H1 (cell line): ENCODE data around the gene PLXNB2. TPM values are rescaled to one million over a fixed set of nuclear protein-coding genes. Genes with fewer than 3 reads are reported as not detected.

Source experiments
- CTCF ChIA-PET: fragments of 300-600 bp; sonication (Branson Sonifier 250); formaldehyde crosslinking; loops from one replicate; lab custom pipeline; 2021; ENCODE audit not compliant: partially characterized antibody; lab: Charles Lee
- POLR2A ChIA-PET: fragments of 300-600 bp; sonication (Branson Sonifier 250); formaldehyde crosslinking; loops from one replicate; lab custom pipeline; 2021; ENCODE audit warnings: inconsistent platforms; ENCODE audit not compliant: partially characterized antibody; lab: Charles Lee
- DNase-seq, 2 experiments: peaks; one replicate each; pipeline versions ENCODE4 v3.0.0 to v3.0.0-alpha.2; 2010 to 2022; ENCODE audit warnings: low spot score in 2 of 2, low read depth in 1 of 2, mixed read lengths in 1 of 2
- FAIRE-seq: peaks from 2 replicates; lab custom pipeline; 2011; peaks lifted over from hg19 to GRCh38; lab: Jason Lieb, UNC
- H2AFZ ChIP-seq: 2 replicates; pipeline ENCODE4 v1.8.1; 2012; ENCODE audit warnings: low read length, inconsistent platforms
- H2AK5ac ChIP-seq: 2 replicates; pipeline ENCODE4 v1.6.1; 2013; ENCODE audit warnings: low read depth, low read length
- H2BK120ac ChIP-seq: replicated peaks from 2 replicates; pipeline ENCODE3; 2013; ENCODE audit warnings: low read depth, low read length, inconsistent platforms
- H2BK12ac ChIP-seq: 2 replicates; pipeline ENCODE4 v1.6.1; 2013; ENCODE audit warnings: low read depth, low read length
- H2BK15ac ChIP-seq: 2 replicates; pipeline ENCODE4 v1.6.1; 2013; ENCODE audit warnings: low read length
- H2BK20ac ChIP-seq: 2 replicates; pipeline ENCODE4 v1.6.1; 2013; ENCODE audit warnings: low read length
- H2BK5ac ChIP-seq: 2 replicates; pipeline ENCODE4 v1.6.1; 2013; ENCODE audit warnings: low read depth, low read length
- H3K14ac ChIP-seq: 2 replicates; pipeline ENCODE4 v1.6.1; 2013; ENCODE audit warnings: inconsistent platforms; ENCODE audit not compliant: insufficient read length
- H3K18ac ChIP-seq: 2 replicates; pipeline ENCODE4 v1.6.1; 2013; ENCODE audit warnings: low read length; ENCODE audit errors: extremely low read depth
- H3K23ac ChIP-seq: 2 replicates; pipeline ENCODE4 v1.6.1; 2013; ENCODE audit warnings: inconsistent platforms; ENCODE audit not compliant: insufficient read length
- H3K23me2 ChIP-seq: 2 replicates; pipeline ENCODE4 v1.6.1; 2013; ENCODE audit warnings: low read depth, low read length
- H3K27ac ChIP-seq: 2 replicates; pipeline ENCODE4 v1.6.1; 2011; ENCODE audit warnings: low read depth, low read length, inconsistent platforms
- H3K27me3 ChIP-seq, 4 experiments: replicated peaks in 1 of 4; 1 replicate in 1 of 4; 2 replicates in 3 of 4; pipeline versions ENCODE4 v1.6.1 to v1.8.1; 2011 to 2013; ENCODE audit warnings: low read length in 3 of 4, mild to moderate bottlenecking in 3 of 4, inconsistent platforms in 2 of 4, mixed read lengths in 2 of 4, moderate library complexity in 1 of 4; ENCODE audit not compliant: control insufficient read depth in 3 of 4, insufficient read depth in 3 of 4; ENCODE audit errors: extremely low read depth in 1 of 4
- H3K36me3 ChIP-seq, 4 experiments: 2 replicates each; pipeline versions ENCODE4 v1.6.1 to v1.8.1; 2011 to 2013; ENCODE audit warnings: mild to moderate bottlenecking in 4 of 4, low read length in 3 of 4, moderate library complexity in 2 of 4, control low read depth in 1 of 4, inconsistent platforms in 1 of 4; ENCODE audit not compliant: insufficient read depth in 4 of 4, control insufficient read depth in 2 of 4
- H3K4ac ChIP-seq: replicated peaks from 2 replicates; pipeline ENCODE3; 2013; ENCODE audit warnings: low read length, low read depth, mixed read lengths, inconsistent platforms; ENCODE audit not compliant: insufficient read length
- H3K4me1 ChIP-seq, 4 experiments: replicated peaks in 1 of 4; 1 replicate in 1 of 4; 2 replicates in 3 of 4; pipeline versions ENCODE4 v1.6.1 to v1.8.1; 2011 to 2013; ENCODE audit warnings: low read length in 3 of 4, inconsistent platforms in 2 of 4, mixed read lengths in 1 of 4; ENCODE audit not compliant: insufficient read depth in 4 of 4, control insufficient read depth in 3 of 4
- H3K4me2 ChIP-seq, 2 experiments: 2 replicates each; pipeline versions ENCODE4 v1.6.1 to v1.8.1; 2011 to 2013; ENCODE audit warnings: low read depth in 2 of 2, low read length in 2 of 2, control low read depth in 1 of 2, inconsistent platforms in 1 of 2, mild to moderate bottlenecking in 1 of 2; ENCODE audit not compliant: insufficient read depth in 1 of 2
- H3K4me3 ChIP-seq, 4 experiments: fragments of 200-600, 300-600 bp in 1 of 4; sonication (generic), shearing (Covaris generic), sonication (Bioruptor Twin) in 1 of 4; 2 replicates each; pipeline versions ENCODE4 v1.5.1 to v1.8.1; 2011 to 2016; ENCODE audit warnings: low read length in 4 of 4, low read depth in 3 of 4, control low read depth in 2 of 4, inconsistent platforms in 2 of 4, mild to moderate bottlenecking in 2 of 4, mixed read lengths in 1 of 4, moderate library complexity in 1 of 4; ENCODE audit not compliant: insufficient read depth in 2 of 4; ENCODE audit errors: extremely low read depth in 1 of 4
- H3K56ac ChIP-seq: replicated peaks from 2 replicates; pipeline ENCODE3; 2013; ENCODE audit warnings: low read depth, mild to moderate bottlenecking, mixed read lengths, low read length, inconsistent platforms; ENCODE audit not compliant: insufficient read length
- H3K79me1 ChIP-seq: 2 replicates; pipeline ENCODE4 v1.6.1; 2013; ENCODE audit warnings: low read depth, low read length, control low read depth
- H3K79me2 ChIP-seq, 2 experiments: 2 replicates each; pipeline versions ENCODE4 v1.6.1 to v1.8.1; 2012 to 2013; ENCODE audit warnings: low read length in 2 of 2, mild to moderate bottlenecking in 2 of 2, inconsistent platforms in 1 of 2; ENCODE audit not compliant: insufficient read depth in 2 of 2, control insufficient read depth in 1 of 2
- H3K9ac ChIP-seq, 4 experiments: replicated peaks in 1 of 4; 1 replicate in 1 of 4; 2 replicates in 3 of 4; pipeline versions ENCODE4 v1.6.1 to v1.8.1; 2011 to 2013; ENCODE audit warnings: low read depth in 3 of 4, low read length in 3 of 4, control low read depth in 2 of 4, mild to moderate bottlenecking in 2 of 4, moderate library complexity in 2 of 4, inconsistent platforms in 1 of 4; ENCODE audit errors: extremely low read depth in 1 of 4
- H3K9me3 ChIP-seq, 2 experiments: 2 replicates each; pipeline versions ENCODE4 v1.6.1 to v1.8.1; 2012 to 2013; ENCODE audit warnings: mild to moderate bottlenecking in 2 of 2, moderate library complexity in 2 of 2, control low read depth in 1 of 2, inconsistent platforms in 1 of 2, low read depth in 1 of 2, low read length in 1 of 2, mixed read lengths in 1 of 2; ENCODE audit not compliant: insufficient read depth in 2 of 2
- H4K20me1 ChIP-seq, 2 experiments: replicated peaks in 1 of 2; 2 replicates each; pipeline versions ENCODE3 to v1.8.1; 2011 to 2013; ENCODE audit warnings: inconsistent platforms in 2 of 2, low read length in 2 of 2, mild to moderate bottlenecking in 1 of 2; ENCODE audit not compliant: insufficient read depth in 2 of 2, control insufficient read depth in 1 of 2
- H4K5ac ChIP-seq: 2 replicates; pipeline ENCODE4 v1.6.1; 2013; ENCODE audit warnings: low read length, low read depth, mixed read lengths, inconsistent platforms; ENCODE audit not compliant: insufficient read length
- H4K8ac ChIP-seq: 2 replicates; pipeline ENCODE4 v1.8.0; 2013; ENCODE audit warnings: mild to moderate bottlenecking, moderate library complexity, low read length, inconsistent platforms; ENCODE audit not compliant: insufficient read depth; ENCODE audit errors: extremely low read depth
- H4K91ac ChIP-seq: replicated peaks from 2 replicates; pipeline ENCODE3; 2013; ENCODE audit warnings: low read length, mixed read lengths, inconsistent platforms; ENCODE audit not compliant: insufficient read length
- SAP30 ChIP-seq: fragments of 300-600 bp; sonication (generic); IDR thresholded peaks from 2 replicates; pipeline ENCODE4 v1.7.1; 2012; ENCODE audit warnings: low read length, moderate library complexity, mild to moderate bottlenecking, inconsistent platforms; ENCODE audit not compliant: insufficient read depth, insufficient replicate concordance
- WGBS, 2 experiments: shearing (Covaris generic) in 1 of 2; methylation state at CpG; one replicate each; pipeline versions ENCODE4 v1.1.6 to v1.1.7; 2013 to 2015; ENCODE audit warnings: low lambda C conversion rate in 2 of 2, mixed read lengths in 2 of 2, inconsistent platforms in 1 of 2, low coverage in 1 of 2, missing lambda C conversion rate in 1 of 2; ENCODE audit not compliant: insufficient replicate concordance in 2 of 2, insufficient coverage in 1 of 2, insufficient read length in 1 of 2; ENCODE audit errors: extremely low coverage in 1 of 2, missing lambda C conversion rate in 1 of 2; 5-methylcytosine and 5-hydroxymethylcytosine counted together
- polyA plus RNA-seq, 7 experiments: library from polyadenylated mRNA; depleted of rRNA in 3 of 7; stranded (reverse) in 5 of 7; unstranded in 2 of 7; fragments of >200 nt in 5 of 7; fragments of 200-250 nt in 2 of 7; gene quantifications; 1 replicate in 5 of 7; 2 replicates in 1 of 7; 4 replicates in 1 of 7; pipeline versions ENCODE4 v1.2.1 to v1.2.3, GENCODE V29; 2011 to 2013; ENCODE audit warnings: missing spikeins in 2 of 7, mixed read lengths in 2 of 7
- total RNA-seq: library from RNA; stranded (reverse); fragmentation: NEBNext Ultra II Directional; extraction: Animal tissue kit (Norgen Biotek cat#: 25700); gene quantifications from 2 replicates; pipeline ENCODE4 v1.2.1, GENCODE V29; 2021

Gene PLXNB2
- total and polyA plus RNA-seq, 2 of the 8 experiments (the other 6 are each of a cell fraction or from before 2014, with no cell fraction given) = 58.3 to 92.8 TPM

DNA sequence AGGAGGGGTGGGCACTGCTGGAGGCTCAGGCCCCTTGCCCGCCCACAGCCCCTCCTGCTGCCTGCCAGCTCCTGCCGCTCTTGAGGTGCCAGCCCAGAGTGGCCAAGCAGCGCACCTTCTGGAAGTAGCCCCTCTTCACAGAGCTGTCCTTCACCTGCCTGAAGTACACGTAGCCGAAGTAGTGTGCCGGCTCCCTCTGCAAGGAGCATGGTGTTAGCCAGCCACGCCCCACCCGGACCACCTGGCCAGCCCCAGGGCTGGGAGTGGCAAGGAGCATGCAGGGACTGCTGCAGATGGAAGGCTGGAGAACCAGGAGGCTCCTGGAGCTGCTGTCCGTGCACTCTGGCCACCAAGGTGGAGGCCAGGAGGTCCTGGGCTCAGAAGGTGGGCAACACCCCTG is 9.7 kb upstream of the PLXNB2 start:
- Histone ChIP-seq H3K56ac (no peak overlapping the region), H4K91ac (no peak overlapping the region), H4K8ac (peak overlapping the region; percentile 57; the same call in 1 of the 2 replicates), H3K27ac (no peak overlapping the region), H2BK20ac (no peak overlapping the region), H3K27me3 (no peaks in the 10 kb centered on the region), H2BK120ac (no peak overlapping the region), H2BK12ac (no peak overlapping the region), H2BK5ac (no peak overlapping the region), H3K4me1 (peaks cover 0 to 10% (median 4%) of the 10 kb centered on the region in 4 experiments; a peak in 3 of 7 replicates), H2AK5ac (no peak overlapping the region), H3K4ac (no peak overlapping the region), H4K5ac (no peak overlapping the region), H3K23ac (no peak overlapping the region), H2BK15ac (no peak overlapping the region), H3K79me2 (no peaks in the 10 kb centered on the region)
- no peak for TF ChIP-seq SAP30
- TF ChIP-seq, all 59 proteins: peak for 0
- ChIA-PET CTCF (interaction anchor here (1.1 to 2.5 kb wide), 8 partner anchors 10 to 140 kb away, joined by 3 to 8 read pairs (median 4); partner anchors contain the start of gene DENND6B), POLR2A (interaction anchor here (0.6 to 2.3 kb wide), 2 partner anchors 11 to 15 kb away, joined by 3 to 6 read pairs; no protein-coding TSS in a partner anchor)
- FAIRE-seq (no peak), DNase-seq (no peak)
- H3K4me2 ChIP-seq = no peak overlapping the region
- H3K18ac ChIP-seq = no peak overlapping the region; the same call in 1 of the 2 replicates
- H3K14ac ChIP-seq = no peak overlapping the region
- WGBS, 2 experiments = 89% methylated on average over 9 of the region's 9 CpGs; no CpG with 5 or more reads in 1 of the 2 experiments
- no peaks in the 10 kb centered on the region for H3K9me3 ChIP-seq
- no peak overlapping the region for H3K9ac ChIP-seq
- H3K4me3 ChIP-seq = no peak overlapping the region
- H4K20me1 ChIP-seq = no peaks in the 10 kb centered on the region
- no peaks in the 10 kb centered on the region for H3K36me3 ChIP-seq
- no peak overlapping the region for H2AFZ ChIP-seq
- no peaks in the 10 kb centered on the region for H3K79me1 ChIP-seq
- H3K23me2 ChIP-seq = no peaks in the 10 kb centered on the region; the same call in 1 of the 2 replicates
